Neutrophil (primary cell): Measurements from ENCODE around the gene COL18A1.

Experiments
- H3K27ac ChIP-seq: fragments of 200-600 bp; sonication (generic); 2 replicates; pipeline ENCODE4 v1.5.1; 2016; ENCODE audit warnings: mild to moderate bottlenecking, moderate library complexity
- H3K27me3 ChIP-seq: fragments of 200-600 bp; sonication (generic); 2 replicates; pipeline ENCODE4 v1.6.0; 2016; ENCODE audit warnings: mild to moderate bottlenecking
- H3K36me3 ChIP-seq: fragments of 200-600 bp; sonication (generic); 2 replicates; pipeline ENCODE4 v1.5.1; 2017
- H3K4me1 ChIP-seq, 2 experiments: fragments of 200-600 bp in 1 of 2; sonication (generic) in 1 of 2; 1 replicate in 1 of 2; 2 replicates in 1 of 2; pipeline versions ENCODE4 v1.5.1 to v1.6.1; 2013 to 2016; ENCODE audit warnings: low read depth in 1 of 2, low read length in 1 of 2, mild to moderate bottlenecking in 1 of 2, moderate library complexity in 1 of 2; ENCODE audit not compliant: control insufficient read depth in 1 of 2, insufficient read depth in 1 of 2
- H3K4me3 ChIP-seq, 2 experiments: fragments of 200-600 bp in 1 of 2; sonication (generic) in 1 of 2; 1 replicate in 1 of 2; 2 replicates in 1 of 2; pipeline ENCODE4 v1.5.1; 2013 to 2016; ENCODE audit warnings: low read depth in 1 of 2, low read length in 1 of 2, mild to moderate bottlenecking in 1 of 2, moderate library complexity in 1 of 2
- H3K9me3 ChIP-seq: fragments of 200-600 bp; sonication (generic); 2 replicates; pipeline ENCODE4 v1.5.1; 2016
- CTCF ChIP-seq: fragments of 200-600 bp; sonication (generic); IDR thresholded peaks from 2 replicates; pipeline ENCODE4 v1.5.1; 2016; ENCODE audit warnings: antibody characterized with exemption

The COL18A1 gene

GRCh38 chr21:45377325-45377709, 27.6 kb upstream of the COL18A1 start:
- H3K4me1 ChIP-seq: no peaks in the 10 kb centered on the region
- no peak overlapping the region for H3K27ac ChIP-seq
- H3K36me3 ChIP-seq: no peaks in the 10 kb centered on the region
- H3K9me3 ChIP-seq: no peaks in the 10 kb centered on the region
- H3K4me3 ChIP-seq: no peak overlapping the region
- no peak for TF ChIP-seq CTCF
- H3K27me3 ChIP-seq: peaks cover 28% of the 10 kb centered on the region

- no peaks in the 10 kb centered on the region for H3K36me3 ChIP-seq
- no peak overlapping the region for H3K27ac ChIP-seq
- H3K4me1 ChIP-seq: no peaks in the 10 kb centered on the region
- no peaks in the 10 kb centered on the region for H3K9me3 ChIP-seq
- peaks cover 32% of the 10 kb centered on the region for H3K27me3 ChIP-seq
- H3K4me3 ChIP-seq: no peak overlapping the region
- TF ChIP-seq CTCF: no peak
These were observed 27.1 kb upstream of the COL18A1 start for GRCh38 chr21:45377866-45378257.

- H3K27ac ChIP-seq: no peak overlapping the region
- no peaks in the 10 kb centered on the region for H3K36me3 ChIP-seq
- H3K4me3 ChIP-seq: no peak overlapping the region
These were observed 26.6 kb upstream of the COL18A1 start for GRCh38 chr21:45378258-45378966.

GRCh38 chr21:45379171-45379900, 25.6 kb upstream of the COL18A1 start:
- H3K36me3 ChIP-seq: no peaks in the 10 kb centered on the region
- TF ChIP-seq CTCF: no peak
- peaks cover 46% of the 10 kb centered on the region for H3K27me3 ChIP-seq
- no peaks in the 10 kb centered on the region for H3K9me3 ChIP-seq
- no peaks in the 10 kb centered on the region for H3K4me1 ChIP-seq
- no peak overlapping the region for H3K4me3 ChIP-seq
- H3K27ac ChIP-seq: no peak overlapping the region

More at GRCh38 chr21:45378258-45378966, 26.6 kb upstream of the COL18A1 start:
- no peak for TF ChIP-seq CTCF
- no peaks in the 10 kb centered on the region for H3K9me3 ChIP-seq
- peaks cover 38% of the 10 kb centered on the region for H3K27me3 ChIP-seq
- no peaks in the 10 kb centered on the region for H3K4me1 ChIP-seq

GRCh38 chr21:45379901-45380330, 25.0 kb upstream of the COL18A1 start:
- H3K36me3 ChIP-seq: no peaks in the 10 kb centered on the region
- H3K4me3 ChIP-seq: no peak overlapping the region

More at GRCh38 chr21:45379901-45380330, 25.0 kb upstream of the COL18A1 start:
- H3K4me1 ChIP-seq: no peaks in the 10 kb centered on the region
- H3K9me3 ChIP-seq: no peaks in the 10 kb centered on the region
- H3K27ac ChIP-seq: no peak overlapping the region
- peaks cover 51% of the 10 kb centered on the region for H3K27me3 ChIP-seq
- no peak for TF ChIP-seq CTCF
